Measurements from ENCODE around the gene COG2.
"Not testable (repeated sequence)": the region's sequence is repeated elsewhere in the genome, so short reads cannot be mapped to it uniquely, and the experiment has no call there.

Gene COG2

DNA sequence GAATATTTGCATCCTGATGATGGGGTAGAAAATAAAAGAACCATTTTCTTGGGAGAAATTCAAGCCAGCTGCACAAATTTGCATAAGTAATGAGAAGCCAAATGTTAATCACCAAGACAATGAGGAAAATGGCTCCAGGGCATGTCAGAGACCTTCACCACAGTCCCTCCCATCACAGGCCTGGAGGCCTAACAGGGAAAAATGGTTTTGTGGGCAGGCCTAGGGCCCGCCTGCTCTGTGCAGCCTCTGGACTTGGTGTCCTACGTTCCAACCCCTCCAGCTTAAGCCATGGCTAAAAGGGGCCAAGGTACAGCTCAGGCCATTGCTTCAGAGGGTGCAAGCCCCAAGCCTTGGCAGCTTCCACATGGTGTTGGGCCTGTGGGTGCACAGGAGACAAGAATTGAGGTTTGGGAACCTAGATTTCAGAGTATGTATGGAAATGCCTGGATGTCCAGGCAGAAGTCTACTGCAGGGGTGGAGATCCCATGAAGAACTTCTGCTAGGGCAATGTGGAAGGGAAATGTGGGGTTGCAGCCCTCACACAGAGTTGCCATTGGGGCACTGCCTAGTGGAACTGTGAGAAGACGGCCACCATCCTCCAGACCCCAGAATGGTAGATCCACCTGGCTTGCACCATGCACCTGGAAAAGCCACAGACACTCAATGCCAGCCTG, 79.7 kb downstream of the COG2 start:
- DNase-seq = not testable (repeated sequence)

DNA sequence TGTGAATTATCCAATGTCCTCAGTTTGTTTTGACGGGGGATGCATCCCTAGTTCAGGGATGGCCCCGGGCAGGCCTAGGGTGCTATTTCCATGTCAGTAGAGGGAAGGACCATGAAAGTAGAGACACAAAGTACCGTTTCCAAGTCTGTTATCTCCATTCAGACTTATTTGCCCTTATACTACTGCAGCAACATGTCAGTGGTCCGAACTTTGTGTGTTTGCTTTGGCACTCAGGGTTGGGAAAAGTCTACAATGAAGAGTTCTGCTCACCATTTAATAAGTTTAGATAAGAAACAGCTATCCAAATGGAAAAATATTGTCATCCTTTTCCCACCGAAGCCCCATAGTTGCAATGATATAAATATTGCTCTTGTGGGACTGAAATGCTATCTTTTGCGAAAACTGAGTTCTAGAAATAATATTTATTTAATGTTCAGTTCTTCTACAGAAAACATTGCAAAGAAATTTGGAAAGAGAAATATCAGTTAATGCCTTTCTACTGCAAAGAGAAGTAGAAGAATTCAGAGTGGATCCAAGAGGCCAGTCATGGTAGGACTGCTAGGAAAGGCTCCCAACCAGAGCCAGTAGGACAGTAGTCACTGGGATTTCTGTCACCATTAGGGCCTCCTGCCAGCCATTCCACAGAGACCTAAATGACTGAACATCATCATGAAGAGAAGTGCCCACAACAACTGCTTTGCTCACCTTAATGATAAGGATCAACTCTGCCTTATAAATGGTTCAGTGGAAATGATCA, 83.2 kb downstream of the COG2 start:
- DNase-seq = no peak

DNA sequence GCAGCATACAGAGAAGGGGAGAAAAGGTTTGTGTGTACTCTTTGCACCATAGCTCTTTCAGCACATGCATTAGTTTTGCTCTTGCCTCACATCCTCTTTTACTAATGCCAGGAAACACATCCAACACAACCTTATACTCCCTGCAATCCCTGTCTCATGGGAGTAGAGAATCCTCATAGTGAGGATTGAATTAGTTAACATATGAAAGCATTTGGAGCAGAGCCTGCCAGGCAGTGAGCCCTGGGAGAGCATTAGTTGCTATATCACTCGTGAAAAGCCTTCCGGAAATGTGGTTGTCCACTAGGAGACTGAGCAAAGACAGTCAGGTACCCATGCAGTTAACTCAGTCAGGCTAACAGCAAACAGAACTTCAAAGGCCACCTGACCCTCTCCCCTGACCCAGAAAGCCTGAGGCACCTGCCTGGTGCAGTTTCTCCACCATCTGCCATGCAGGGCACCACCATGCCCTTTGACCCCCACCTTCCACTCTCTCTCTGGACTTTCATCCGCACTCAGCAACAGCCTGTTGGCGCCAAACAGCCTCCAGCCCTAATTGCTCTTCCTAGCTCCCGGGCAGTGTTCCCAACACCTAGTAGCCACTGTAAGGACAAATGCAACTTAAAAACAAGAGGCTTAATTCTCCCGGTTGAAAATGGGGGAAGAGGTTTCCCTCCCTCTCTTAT, 86.6 kb downstream of the COG2 start:
- no peak for DNase-seq

DNA sequence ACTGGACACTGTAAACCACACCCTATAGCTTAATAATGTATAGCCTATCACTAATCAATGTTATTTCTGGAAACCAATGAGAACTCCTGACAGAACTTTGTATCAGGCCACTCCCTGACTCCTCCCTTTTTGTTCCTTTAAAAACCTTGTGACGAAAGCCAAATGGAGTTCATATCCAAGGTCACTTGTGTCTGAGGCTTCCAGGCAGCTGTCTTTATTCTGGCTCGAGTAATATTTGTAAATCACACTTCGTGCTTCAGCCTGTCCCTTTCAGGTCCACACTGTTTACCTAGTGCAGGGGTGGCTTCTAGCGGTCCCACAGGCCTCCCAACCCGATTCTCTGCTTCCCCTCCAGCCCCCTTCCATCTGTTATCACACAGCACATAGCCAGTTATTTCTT, 88.7 kb downstream of the COG2 start:
- DNase-seq = no peak

DNA sequence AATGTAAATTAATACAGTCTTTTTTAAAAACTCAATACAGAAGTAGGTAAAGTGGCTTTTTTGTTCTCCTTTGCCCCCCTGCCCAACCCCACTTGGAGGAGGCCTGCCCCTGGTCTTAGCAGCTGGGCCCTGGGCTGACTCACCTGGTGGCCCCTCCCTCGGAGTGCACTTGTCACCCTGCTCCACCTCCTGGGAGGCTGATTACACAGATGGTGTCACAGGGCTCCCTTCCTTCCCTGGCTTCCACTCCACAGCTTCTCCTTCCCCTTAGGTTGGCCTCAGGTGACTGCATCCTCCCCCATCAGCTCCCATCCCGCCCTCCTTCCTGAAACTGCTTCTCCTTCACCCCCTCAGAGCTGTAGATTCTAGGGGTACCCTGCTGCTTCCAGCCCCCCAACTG, 93.2 kb downstream of the COG2 start:
- no peak for DNase-seq

DNA sequence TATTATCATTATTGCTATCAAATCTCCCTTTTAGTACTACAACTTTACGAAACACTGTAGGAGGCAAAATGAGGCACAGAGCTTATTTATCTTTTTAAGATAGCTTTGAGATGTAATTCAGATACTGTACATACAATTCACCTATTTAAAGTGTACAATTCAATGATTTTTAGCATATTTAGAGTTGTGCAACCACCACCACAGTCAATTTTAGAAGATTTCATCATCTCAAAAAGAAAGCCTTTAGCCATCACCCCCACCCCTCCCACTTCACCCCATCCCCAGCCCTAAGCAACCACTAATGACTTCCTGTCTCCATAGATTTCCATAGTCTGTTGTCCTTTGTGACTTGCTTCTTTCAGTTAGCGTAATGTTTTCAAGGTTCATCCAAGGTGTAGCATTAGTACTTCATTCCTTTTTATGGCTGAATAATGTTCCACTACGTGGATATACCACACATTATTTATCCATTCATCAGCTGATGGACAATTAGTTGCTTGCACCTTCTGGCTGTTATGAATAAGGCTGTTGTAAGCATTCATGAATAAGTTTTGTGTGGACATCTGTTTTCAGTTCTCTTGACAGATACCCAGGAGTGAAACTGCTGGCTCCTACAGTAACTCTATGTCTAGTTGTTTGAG, 95.5 kb downstream of the COG2 start:
- DNase-seq = no peak

DNA sequence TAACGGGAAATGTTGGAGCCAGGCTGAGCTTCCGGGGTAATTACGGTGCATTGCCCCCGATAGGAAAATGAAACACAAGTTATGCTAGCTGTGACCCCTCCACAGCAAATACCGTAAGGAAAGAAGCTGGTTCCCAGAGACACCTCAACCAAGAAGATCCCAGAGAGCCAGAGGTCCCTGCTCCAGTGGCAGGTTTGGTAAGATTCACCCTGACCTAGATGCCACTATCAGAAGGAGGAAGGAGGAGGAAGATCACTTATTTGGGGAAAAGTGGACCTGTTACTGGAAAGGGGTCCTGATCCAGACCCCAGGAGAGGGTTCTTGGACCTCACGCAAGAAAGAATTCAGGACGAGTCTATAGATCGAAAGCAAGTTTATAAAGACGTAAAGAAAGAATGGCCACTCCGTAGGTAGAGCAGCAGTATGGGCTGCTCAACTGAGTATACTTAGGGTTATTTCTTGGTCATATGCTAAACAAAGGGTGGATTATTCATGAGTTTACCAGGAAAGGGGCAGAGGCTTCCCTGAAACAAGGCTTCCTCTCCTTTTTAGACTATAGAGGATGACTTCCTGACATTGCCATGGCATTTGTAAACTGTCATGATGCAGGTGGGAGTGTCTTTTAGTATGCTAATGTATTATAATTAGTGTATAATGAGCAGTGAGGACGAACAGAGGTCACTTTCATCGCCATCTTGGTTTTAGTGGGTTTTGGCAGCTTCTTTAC, 97.4 kb downstream of the COG2 start:
- no peak for DNase-seq
